PC-3 (cell line): ENCODE data around the gene CCL24. TPM values are rescaled to one million over a fixed set of nuclear protein-coding genes. Genes with fewer than 3 reads are reported as not detected.

Experiments used
- ATAC-seq: fragments of 200-7000 bp; cut with Tn5 transposase; 2 replicates; pipeline ENCODE4 v1.9.1; 2020; ENCODE audit warnings: mild to moderate bottlenecking, moderate library complexity
- BruUV-seq: library from RNA; stranded (reverse); fragments of 400-500 nt; replicated peaks from 2 replicates; lab custom pipeline; 2021; lab: Mats Ljungman, UMichigan
- CTCF ChIA-PET: fragments of 300-600 bp; sonication (Branson Sonifier 250); formaldehyde crosslinking; loops from one replicate; lab custom pipeline; 2022; ENCODE audit warnings: antibody characterized with exemption; lab: Charles Lee
- POLR2A ChIA-PET: fragments of 300-600 bp; sonication (Branson Sonifier 250); formaldehyde crosslinking; loops from one replicate; lab custom pipeline; 2022; ENCODE audit warnings: antibody characterized with exemption; ENCODE audit not compliant: unreplicated experiment; lab: Charles Lee
- DNase-seq: peaks from one replicate; pipeline ENCODE4 v3.0.0-alpha.2; 2015
- H2AFZ ChIP-seq: fragments of 300-600 bp; sonication (generic); 2 replicates; pipeline ENCODE4 v1.6.0; 2016; ENCODE audit warnings: antibody characterized with exemption, low read length
- H3F3A ChIP-seq: fragments of 300-600 bp; sonication (generic); one replicate; pipeline ENCODE4 v1.6.0; 2017; ENCODE audit warnings: antibody characterized with exemption, low read length, control low read depth, mild to moderate bottlenecking; ENCODE audit not compliant: unreplicated experiment
- H3K27ac ChIP-seq: fragments of 300-600 bp; sonication (generic); 2 replicates; pipeline ENCODE4 v1.5.1; 2016; ENCODE audit warnings: mild to moderate bottlenecking, low read length
- H3K27me3 ChIP-seq: fragments of 300-600 bp; sonication (generic); 2 replicates; pipeline ENCODE4 v1.6.1; 2016; ENCODE audit warnings: low read length, mixed read lengths
- H3K36me3 ChIP-seq: fragments of 300-600 bp; sonication (generic); 2 replicates; pipeline ENCODE4 v1.6.1; 2016; ENCODE audit warnings: low read depth, mixed run types, low read length, mixed read lengths
- H3K4me1 ChIP-seq: fragments of 300-600 bp; sonication (generic); 2 replicates; pipeline ENCODE4 v1.5.1; 2016; ENCODE audit warnings: low read length; ENCODE audit not compliant: insufficient read depth
- H3K4me2 ChIP-seq: fragments of 300-600 bp; sonication (generic); 2 replicates; pipeline ENCODE4 v1.6.0; 2016; ENCODE audit warnings: low read length
- H3K4me3 ChIP-seq: fragments of 300-600 bp; sonication (generic); 2 replicates; pipeline ENCODE4 v1.5.1; 2016; ENCODE audit warnings: mild to moderate bottlenecking, low read length, mixed read lengths
- H3K79me2 ChIP-seq: fragments of 300-600 bp; sonication (generic); 2 replicates; pipeline ENCODE4 v1.6.1; 2017; ENCODE audit warnings: low read length, mixed read lengths
- H3K9ac ChIP-seq: fragments of 300-600 bp; sonication (generic); 2 replicates; pipeline ENCODE4 v1.6.0; 2016; ENCODE audit warnings: mild to moderate bottlenecking, low read length
- H3K9me2 ChIP-seq: fragments of 300-600 bp; sonication (generic); replicated peaks from 2 replicates; pipeline ENCODE4 v1.6.1; 2016; ENCODE audit warnings: mixed run types, low read length, mixed read lengths
- H3K9me3 ChIP-seq: fragments of 300-600 bp; sonication (generic); 2 replicates; pipeline ENCODE4 v1.6.1; 2016; ENCODE audit warnings: low read length, mixed read lengths
- H4K20me1 ChIP-seq: fragments of 300-600 bp; sonication (generic); 2 replicates; pipeline ENCODE4 v1.6.1; 2016; ENCODE audit warnings: low read length, mixed read lengths
- EZH2 ChIP-seq: fragments of 300-600 bp; sonication (generic); IDR thresholded peaks from one replicate; pipeline ENCODE4 v1.6.1; 2017; ENCODE audit warnings: antibody characterized with exemption, mild to moderate bottlenecking, low read length; ENCODE audit not compliant: unreplicated experiment
- EZH2phosphoT487 ChIP-seq: fragments of 300-600 bp; sonication (generic); IDR thresholded peaks from 2 replicates; pipeline ENCODE4 v1.6.1; 2018; ENCODE audit warnings: mild to moderate bottlenecking, antibody characterized with exemption, low read length, borderline replicate concordance
- intact Hi-C: fragments of 100-400 bp; cut with micrococcal nuclease; formaldehyde crosslinking; loops from 2 replicates; pipeline ENCODE4 v1.9.0; 2023
- total RNA-seq: library from RNA; depleted of rRNA; stranded (reverse); fragments of >200 nt; gene quantifications from 2 replicates; pipeline ENCODE4 v1.2.3, GENCODE V29; 2014
- TF ChIP-seq, protein P1 (sequence below): fragments of 300-600 bp; sonication (generic); conservative IDR thresholded peaks from 2 replicates; pipeline ENCODE4 v1.5.1; 2017; ENCODE audit warnings: antibody characterized with exemption, low read depth, mild to moderate bottlenecking, low read length

Gene CCL24
- total RNA-seq, 1 experiment from 2014 or later: not detected

- no peak for ATAC-seq
- no peak for TF ChIP-seq EZH2phosphoT487
- TF ChIP-seq, protein P1, sequence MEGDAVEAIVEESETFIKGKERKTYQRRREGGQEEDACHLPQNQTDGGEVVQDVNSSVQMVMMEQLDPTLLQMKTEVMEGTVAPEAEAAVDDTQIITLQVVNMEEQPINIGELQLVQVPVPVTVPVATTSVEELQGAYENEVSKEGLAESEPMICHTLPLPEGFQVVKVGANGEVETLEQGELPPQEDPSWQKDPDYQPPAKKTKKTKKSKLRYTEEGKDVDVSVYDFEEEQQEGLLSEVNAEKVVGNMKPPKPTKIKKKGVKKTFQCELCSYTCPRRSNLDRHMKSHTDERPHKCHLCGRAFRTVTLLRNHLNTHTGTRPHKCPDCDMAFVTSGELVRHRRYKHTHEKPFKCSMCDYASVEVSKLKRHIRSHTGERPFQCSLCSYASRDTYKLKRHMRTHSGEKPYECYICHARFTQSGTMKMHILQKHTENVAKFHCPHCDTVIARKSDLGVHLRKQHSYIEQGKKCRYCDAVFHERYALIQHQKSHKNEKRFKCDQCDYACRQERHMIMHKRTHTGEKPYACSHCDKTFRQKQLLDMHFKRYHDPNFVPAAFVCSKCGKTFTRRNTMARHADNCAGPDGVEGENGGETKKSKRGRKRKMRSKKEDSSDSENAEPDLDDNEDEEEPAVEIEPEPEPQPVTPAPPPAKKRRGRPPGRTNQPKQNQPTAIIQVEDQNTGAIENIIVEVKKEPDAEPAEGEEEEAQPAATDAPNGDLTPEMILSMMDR: no peak
- no peak for TF ChIP-seq EZH2
- no TSS peak for BruUV-seq
Observed at GRCh38 chr7:75806560-75807307, 6.9 kb downstream of the CCL24 start.

GRCh38 chr7:75804705-75805104, 8.9 kb downstream of the CCL24 start:
- H3K9ac ChIP-seq: no peak overlapping the region
- intact Hi-C loops: no loop called here
- no peaks in the 10 kb centered on the region for H3K9me2 ChIP-seq
- H3K4me3 ChIP-seq: no peak overlapping the region
- H3K9me3 ChIP-seq: no peaks in the 10 kb centered on the region
- ChIA-PET CTCF (no interaction called here), POLR2A (no interaction called here)
- H3K4me2 ChIP-seq: no peak overlapping the region
- no peaks in the 10 kb centered on the region for H3F3A ChIP-seq
- no peaks in the 10 kb centered on the region for H3K4me1 ChIP-seq
- no peak overlapping the region for H3K27ac ChIP-seq
- no peaks in the 10 kb centered on the region for H4K20me1 ChIP-seq
- H3K36me3 ChIP-seq: no peaks in the 10 kb centered on the region
- no peak overlapping the region for H2AFZ ChIP-seq
- no peak for ATAC-seq
- H3K79me2 ChIP-seq: no peaks in the 10 kb centered on the region
- no peaks in the 10 kb centered on the region for H3K27me3 ChIP-seq
- no TSS peak for BruUV-seq
- TF ChIP-seq EZH2phosphoT487 (no peak), EZH2 (no peak)
- TF ChIP-seq, protein P1: no peak
- DNase-seq: no peak

More at GRCh38 chr7:75806560-75807307, 6.9 kb downstream of the CCL24 start:
- Histone ChIP-seq H3K9me3 (no peaks in the 10 kb centered on the region), H3K27me3 (no peaks in the 10 kb centered on the region), H3F3A (no peaks in the 10 kb centered on the region), H3K4me2 (no peak overlapping the region), H3K4me3 (no peak overlapping the region), H3K36me3 (no peaks in the 10 kb centered on the region), H4K20me1 (no peaks in the 10 kb centered on the region), H2AFZ (no peak overlapping the region), H3K79me2 (no peaks in the 10 kb centered on the region), H3K27ac (no peak overlapping the region), H3K4me1 (no peaks in the 10 kb centered on the region), H3K9me2 (no peaks in the 10 kb centered on the region), H3K9ac (no peak overlapping the region)
- DNase-seq: no peak
- POLR2A ChIA-PET: no interaction called here
- CTCF ChIA-PET: no interaction called here
- intact Hi-C loops: no loop called here

DNA sequence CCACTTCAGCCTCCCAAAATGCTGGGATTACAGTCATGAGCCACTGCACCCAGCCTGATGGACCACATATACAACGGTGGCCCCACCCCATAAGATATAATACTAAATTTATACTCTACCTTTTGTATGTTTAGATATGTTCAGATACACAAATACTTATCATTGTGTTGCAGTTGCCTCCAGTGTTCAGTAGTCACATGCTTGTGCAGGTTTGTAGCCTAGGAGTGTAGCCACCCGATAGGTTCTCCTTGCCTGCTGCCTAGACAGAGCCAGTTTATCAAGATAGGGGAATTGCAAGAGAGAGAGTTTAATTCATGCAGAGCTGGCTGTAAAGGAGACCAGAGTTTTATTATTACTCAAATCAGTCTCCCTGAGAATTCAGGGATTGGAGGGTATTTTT, 9.6 kb downstream of the CCL24 start:
- no peaks in the 10 kb centered on the region for H3K27me3 ChIP-seq
- H3K36me3 ChIP-seq: no peaks in the 10 kb centered on the region
- ChIA-PET CTCF (no interaction called here), POLR2A (no interaction called here)
- DNase-seq: no peak
- no peaks in the 10 kb centered on the region for H4K20me1 ChIP-seq
- no peak overlapping the region for H2AFZ ChIP-seq
- no peaks in the 10 kb centered on the region for H3K4me1 ChIP-seq
- no peaks in the 10 kb centered on the region for H3K9me2 ChIP-seq
- H3K4me3 ChIP-seq: no peak overlapping the region
- no peaks in the 10 kb centered on the region for H3K9me3 ChIP-seq
- no peak overlapping the region for H3K4me2 ChIP-seq
- H3K79me2 ChIP-seq: no peaks in the 10 kb centered on the region
- no peak overlapping the region for H3K27ac ChIP-seq
- no peak for ATAC-seq
- H3K9ac ChIP-seq: no peak overlapping the region
- no TSS peak for BruUV-seq
- H3F3A ChIP-seq: no peaks in the 10 kb centered on the region
- TF ChIP-seq, protein P1: no peak
- no peak for TF ChIP-seq EZH2
- TF ChIP-seq EZH2phosphoT487: no peak
- intact Hi-C loops: no loop called here
